ENCODE results near the gene PCDH15. TPM values are rescaled to one million over a fixed set of nuclear protein-coding genes. Genes with fewer than 3 reads are reported as not detected.

Gene PCDH15
- total and polyA plus RNA-seq, 9 of the 15 experiments (the other 6 are each of a cell fraction or from before 2014, with no cell fraction given), result not detected

DNA sequence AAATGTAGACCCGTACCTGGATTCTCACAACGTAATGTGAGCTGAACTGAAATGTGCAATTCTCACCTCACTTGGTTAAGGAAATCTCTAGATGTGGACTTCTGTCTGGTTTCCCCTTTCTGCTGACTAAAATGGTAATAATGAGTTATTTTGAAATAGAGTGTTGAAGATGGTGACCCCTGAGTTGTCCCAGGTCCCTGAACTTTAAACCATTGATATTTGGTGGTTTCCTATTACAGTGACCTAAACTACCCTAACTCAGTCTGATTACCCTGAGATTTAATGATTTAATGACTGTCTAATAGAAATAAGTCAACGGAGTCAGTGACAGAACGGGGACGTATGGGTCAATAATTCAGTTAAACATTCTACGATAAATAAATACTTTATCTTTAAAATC lies 845.9 kb downstream of the PCDH15 start:
- no peaks in the 10 kb centered on the region for H3K9me1 ChIP-seq (ENCODE audit: control insufficient read depth, insufficient read depth, low read length)
- no peaks in the 10 kb centered on the region for H3K36me3 ChIP-seq (ENCODE audit: control insufficient read depth, insufficient read depth, low read length)
- no peak overlapping the region for H3K4me2 ChIP-seq (ENCODE audit: insufficient read depth, low read length)
- ATAC-seq, result no peak
- H3K4me3 ChIP-seq, result no peak overlapping the region
- WGBS (ENCODE audit: insufficient coverage, low coverage, missing lambda C conversion rate), result under 1% methylated on average over 6 of the region's 6 CpGs
- BruUV-seq (replicated peaks), result no TSS peak
- no peaks in the 10 kb centered on the region; the same call in 1 of the 2 replicates for H3K9me3 ChIP-seq (replicated peaks; ENCODE audit: control insufficient read depth, insufficient read depth, low read depth, low read length)
- H3K9ac ChIP-seq (ENCODE audit: insufficient read depth in 1 of 2, low read depth in 2 of 2, low read length in 2 of 2), result no peak overlapping the region
- in situ Hi-C loops (cut with MboI), result no loop called here
- H4K20me1 ChIP-seq (replicated peaks; ENCODE audit: control insufficient read depth, insufficient read depth, low read length), result no peaks in the 10 kb centered on the region
- intact Hi-C loops (cut with micrococcal nuclease), result no loop called here
- no peaks in the 10 kb centered on the region for H3K4me1 ChIP-seq (replicated peaks in 1 of 2; ENCODE audit: control insufficient read depth in 2 of 2, insufficient read depth in 2 of 2, low read length in 2 of 2)
- no peak for TF ChIP-seq TAF9B (IDR thresholded peaks at IDR 0.05; ENCODE audit: partially characterized antibody)
- POLR2A ChIA-PET, result no interaction called here
- no peak for DNase-seq (ENCODE audit: extremely low read depth in 1 of 4, low spot score in 3 of 4)
- no peaks in the 10 kb centered on the region for H3K27me3 ChIP-seq (ENCODE audit: control insufficient read depth in 2 of 2, insufficient read depth in 2 of 2, low read length in 2 of 2)
- H2AFZ ChIP-seq (ENCODE audit: low read depth, low read length), result no peak overlapping the region
- FAIRE-seq, result no peak
- H3K27ac ChIP-seq (ENCODE audit: extremely low read depth, low read depth, low read length), result no peak overlapping the region
- H3K79me2 ChIP-seq (ENCODE audit: control insufficient read depth, insufficient read depth, low read length), result no peaks in the 10 kb centered on the region
- CTCF ChIA-PET (ENCODE audit: low intra/inter-chr PET ratio), result no interaction called here

DNA sequence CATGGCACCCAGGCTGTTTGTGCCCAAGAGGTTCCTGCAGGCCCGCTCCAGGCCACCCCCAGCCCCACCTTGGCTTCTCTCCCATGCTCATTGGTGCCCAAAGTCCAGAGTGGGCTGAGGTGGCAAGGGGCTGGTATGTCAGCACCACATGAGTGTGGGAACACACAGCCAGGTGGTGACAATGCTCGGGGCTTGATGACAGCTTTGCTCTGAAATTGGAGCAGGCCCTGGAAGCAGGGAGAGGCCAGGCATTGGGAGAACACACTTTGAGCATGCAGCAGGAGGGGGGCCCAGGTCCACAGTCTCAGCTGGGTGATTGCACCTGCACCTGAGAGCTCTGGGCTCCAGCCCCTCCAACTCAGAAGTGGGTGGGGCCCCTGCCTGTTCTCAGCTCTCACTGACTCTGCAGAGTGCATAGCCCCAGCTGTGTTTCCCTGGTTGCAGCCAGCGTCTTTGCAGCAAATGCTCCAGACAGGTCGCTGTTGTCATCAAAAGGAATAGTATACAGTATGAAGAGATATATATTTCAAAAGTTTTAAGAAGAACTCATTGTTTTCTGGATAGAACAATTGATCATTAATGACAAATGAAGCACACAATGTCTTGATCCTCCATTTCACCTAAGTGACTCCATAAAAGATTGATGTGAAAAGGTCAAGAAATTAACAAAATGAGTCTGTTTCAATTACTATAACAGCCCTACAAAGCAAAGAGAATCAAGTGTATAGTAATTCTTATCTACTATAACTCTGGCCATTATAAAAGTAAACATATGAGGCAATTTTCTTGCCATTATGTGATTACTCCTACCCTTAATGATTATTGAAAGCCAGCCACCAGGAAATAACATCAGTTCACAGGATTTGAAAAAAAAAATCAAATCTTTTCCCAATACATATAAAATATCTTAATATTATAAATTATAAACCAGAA lies 848.1 kb downstream of the PCDH15 start:
- Histone ChIP-seq H3K9me3 (replicated peaks; ENCODE audit: control insufficient read depth, insufficient read depth, low read depth, low read length) (no peaks in the 10 kb centered on the region; the same call in 1 of the 2 replicates), H3K4me2 (ENCODE audit: insufficient read depth, low read length) (no peak overlapping the region), H2AFZ (ENCODE audit: low read depth, low read length) (no peak overlapping the region), H3K9me1 (ENCODE audit: control insufficient read depth, insufficient read depth, low read length) (no peaks in the 10 kb centered on the region), H3K79me2 (ENCODE audit: control insufficient read depth, insufficient read depth, low read length) (no peaks in the 10 kb centered on the region), H3K27me3 (ENCODE audit: control insufficient read depth in 2 of 2, insufficient read depth in 2 of 2, low read length in 2 of 2) (no peaks in the 10 kb centered on the region), H3K27ac (ENCODE audit: extremely low read depth, low read depth, low read length) (no peak overlapping the region), H3K9ac (ENCODE audit: insufficient read depth in 1 of 2, low read depth in 2 of 2, low read length in 2 of 2) (no peak overlapping the region), H3K4me1 (replicated peaks in 1 of 2; ENCODE audit: control insufficient read depth in 2 of 2, insufficient read depth in 2 of 2, low read length in 2 of 2) (no peaks in the 10 kb centered on the region), H3K4me3 (no peak overlapping the region), H4K20me1 (replicated peaks; ENCODE audit: control insufficient read depth, insufficient read depth, low read length) (no peaks in the 10 kb centered on the region), H3K36me3 (ENCODE audit: control insufficient read depth, insufficient read depth, low read length) (no peaks in the 10 kb centered on the region)
- BruUV-seq (replicated peaks), result no TSS peak
- intact Hi-C loops (cut with micrococcal nuclease), result no loop called here
- no peak for DNase-seq (ENCODE audit: extremely low read depth in 1 of 4, low spot score in 3 of 4)
- ChIA-PET POLR2A (no interaction called here), CTCF (ENCODE audit: low intra/inter-chr PET ratio) (no interaction called here)
- FAIRE-seq, result no peak
- no peak for ATAC-seq
- TF ChIP-seq ZNF408 (CRISPR knock-in tag; IDR thresholded peaks at IDR 0.05; ENCODE audit: low read depth), result no peak
- no peak for TF ChIP-seq CEBPG (CRISPR knock-in tag; IDR thresholded peaks at IDR 0.05)
- TF ChIP-seq CEBPG (tag; conservative IDR thresholded peaks at IDR 0.05 in 1 of 2, IDR thresholded peaks at IDR 0.05 in 1 of 2), result no peak
- TF ChIP-seq NR2C1 (IDR thresholded peaks at IDR 0.05), result no peak
- TF ChIP-seq NR2C1 (tag; IDR thresholded peaks at IDR 0.05), result no peak
- TF ChIP-seq ZNF586 (CRISPR knock-in tag; conservative IDR thresholded peaks at IDR 0.05), result no peak
- no peak for TF ChIP-seq IFI16 (CRISPR knock-in tag; IDR thresholded peaks at IDR 0.05)
- TF ChIP-seq RNF2 (IDR thresholded peaks at IDR 0.05), result no peak
- no peak for TF ChIP-seq DACH1 (IDR thresholded peaks at IDR 0.05; ENCODE audit: partially characterized antibody)
- TF ChIP-seq, protein P1, sequence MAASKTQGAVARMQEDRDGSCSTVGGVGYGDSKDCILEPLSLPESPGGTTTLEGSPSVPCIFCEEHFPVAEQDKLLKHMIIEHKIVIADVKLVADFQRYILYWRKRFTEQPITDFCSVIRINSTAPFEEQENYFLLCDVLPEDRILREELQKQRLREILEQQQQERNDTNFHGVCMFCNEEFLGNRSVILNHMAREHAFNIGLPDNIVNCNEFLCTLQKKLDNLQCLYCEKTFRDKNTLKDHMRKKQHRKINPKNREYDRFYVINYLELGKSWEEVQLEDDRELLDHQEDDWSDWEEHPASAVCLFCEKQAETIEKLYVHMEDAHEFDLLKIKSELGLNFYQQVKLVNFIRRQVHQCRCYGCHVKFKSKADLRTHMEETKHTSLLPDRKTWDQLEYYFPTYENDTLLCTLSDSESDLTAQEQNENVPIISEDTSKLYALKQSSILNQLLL (CRISPR knock-in tag; IDR thresholded peaks at IDR 0.05; ENCODE audit: borderline replicate concordance), result no peak
- TF ChIP-seq ZC3H4 (CRISPR knock-in tag; IDR thresholded peaks at IDR 0.05; ENCODE audit: borderline replicate concordance), result no peak
- TF ChIP-seq HMG20A (CRISPR knock-in tag; conservative IDR thresholded peaks at IDR 0.05), result no peak
- in situ Hi-C loops (cut with MboI), result no loop called here
- WGBS (ENCODE audit: insufficient coverage, low coverage, missing lambda C conversion rate), result 0% methylated on average over 4 of the region's 4 CpGs

All from K562 (cell line).